SK-N-SH treated with all-trans-retinoic acid at 6 μM for 48 hours (cell line): ENCODE measurements around the gene DRAXIN.

Source experiments
- ATAC-seq: fragments of 200-7000 bp; cut with Tn5 transposase; 3 replicates; pipeline ENCODE4 v1.9.1; 2020; ENCODE audit warnings: mild to moderate bottlenecking, moderate library complexity
- BACH2 ChIP-seq: fragments of 250-450 bp; sonication (Bioruptor Pico); IDR thresholded peaks from 2 replicates; pipeline ENCODE4 v1.9.0; 2021; ENCODE audit warnings: mild to moderate bottlenecking, borderline replicate concordance
- CREB5 ChIP-seq: fragments of 250-450 bp; sonication (Bioruptor Pico); IDR thresholded peaks from 2 replicates; pipeline ENCODE4 v1.5.1; 2020; ENCODE audit warnings: low read depth, mild to moderate bottlenecking, moderate library complexity
- CSDC2 ChIP-seq: fragments of 250-450 bp; sonication (Bioruptor Pico); IDR thresholded peaks from 2 replicates; pipeline ENCODE4 v1.5.0; 2020; ENCODE audit warnings: mild to moderate bottlenecking, moderate library complexity
- GLIS3 ChIP-seq: fragments of 250-450 bp; sonication (Bioruptor Pico); IDR thresholded peaks from 2 replicates; pipeline ENCODE4 v1.5.0; 2020; ENCODE audit warnings: mild to moderate bottlenecking, moderate library complexity
- PPARA ChIP-seq: fragments of 250-450 bp; sonication (Bioruptor Pico); IDR thresholded peaks from 2 replicates; pipeline ENCODE4 v1.5.0; 2020; ENCODE audit warnings: mild to moderate bottlenecking, borderline replicate concordance
- RARB ChIP-seq: fragments of 250-450 bp; sonication (Bioruptor Pico); IDR thresholded peaks from 2 replicates; pipeline ENCODE4 v1.8.0; 2021; ENCODE audit warnings: mild to moderate bottlenecking, moderate library complexity
- SNAI2 ChIP-seq: fragments of 250-450 bp; sonication (Bioruptor Pico); IDR thresholded peaks from 2 replicates; pipeline ENCODE4 v1.5.0; 2020; ENCODE audit warnings: mild to moderate bottlenecking, moderate library complexity
- TCF4 ChIP-seq: fragments of 250-450 bp; sonication (Bioruptor Pico); IDR thresholded peaks from 2 replicates; pipeline ENCODE4 v1.8.0; 2021; ENCODE audit warnings: mild to moderate bottlenecking, moderate library complexity, borderline replicate concordance
- TOX ChIP-seq: fragments of 250-450 bp; sonication (Bioruptor Pico); IDR thresholded peaks from 2 replicates; pipeline ENCODE4 v1.8.0; 2021; ENCODE audit warnings: mild to moderate bottlenecking, moderate library complexity, borderline replicate concordance
- ZC3H10 ChIP-seq: fragments of 250-450 bp; sonication (Bioruptor Pico); IDR thresholded peaks from 2 replicates; pipeline ENCODE4 v1.5.1; 2021; ENCODE audit warnings: mild to moderate bottlenecking, moderate library complexity
- ZFP3 ChIP-seq: fragments of 250-450 bp; sonication (Bioruptor Pico); IDR thresholded peaks from 2 replicates; pipeline ENCODE4 v1.5.0; 2020; ENCODE audit warnings: mild to moderate bottlenecking, moderate library complexity
- ZFP30 ChIP-seq: fragments of 450-650 bp; formaldehyde crosslinking; IDR thresholded peaks from 2 replicates; pipeline ENCODE4 v1.5.0; 2022; ENCODE audit warnings: mild to moderate bottlenecking, moderate library complexity
- ZNF565 ChIP-seq: fragments of 450-650 bp; formaldehyde crosslinking; conservative IDR thresholded peaks from 2 replicates; pipeline ENCODE4 v1.5.0; 2020; ENCODE audit warnings: low read depth, mild to moderate bottlenecking, moderate library complexity
- ZNF70 ChIP-seq: fragments of 450-650 bp; formaldehyde crosslinking; IDR thresholded peaks from 2 replicates; pipeline ENCODE4 v1.5.0; 2020; ENCODE audit warnings: mild to moderate bottlenecking, moderate library complexity
- TF ChIP-seq, protein P1 (sequence below): fragments of 250-450 bp; sonication (Bioruptor Pico); IDR thresholded peaks from 2 replicates; pipeline ENCODE4 v1.5.1; 2021; ENCODE audit warnings: mild to moderate bottlenecking, moderate library complexity
- TF ChIP-seq, protein P2 (sequence below): fragments of 250-450 bp; sonication (Bioruptor Pico); IDR thresholded peaks from 2 replicates; pipeline ENCODE4 v1.8.0; 2021; ENCODE audit warnings: low read depth, mild to moderate bottlenecking, moderate library complexity, borderline replicate concordance
- TF ChIP-seq, protein P3 (sequence below): fragments of 250-450 bp; sonication (Bioruptor Pico); IDR thresholded peaks from 2 replicates; pipeline ENCODE4 v1.8.0; 2020; ENCODE audit warnings: mild to moderate bottlenecking, moderate library complexity, borderline replicate concordance
- TF ChIP-seq, protein P4 (sequence below): fragments of 250-450 bp; sonication (Bioruptor Pico); IDR thresholded peaks from 2 replicates; pipeline ENCODE4 v1.5.0; 2020; ENCODE audit warnings: mild to moderate bottlenecking, moderate library complexity

The DRAXIN gene

DNA sequence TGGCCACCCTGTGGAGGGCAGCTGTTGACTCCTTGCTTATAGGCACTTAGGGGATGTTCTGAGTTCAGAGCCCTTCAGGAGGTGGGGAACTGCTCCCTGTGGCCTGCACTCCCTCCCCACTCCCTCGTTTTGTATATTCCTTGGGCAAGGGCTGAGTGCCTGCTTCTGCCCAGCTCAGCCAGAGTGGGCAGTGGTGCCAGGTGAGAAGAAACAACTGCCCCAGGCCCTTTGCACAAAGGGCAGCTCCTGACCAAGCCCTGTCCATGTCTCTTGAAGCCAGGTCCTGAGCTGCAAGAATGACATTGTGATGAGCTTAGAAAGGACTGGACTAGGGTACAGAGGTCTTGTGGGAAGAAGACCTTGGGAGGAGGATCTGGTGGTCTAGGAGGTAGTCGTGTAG, 46.6 kb downstream of the DRAXIN start:
- no peak for ATAC-seq

GRCh38 chr1:11738783-11739182, 47.3 kb downstream of the DRAXIN start:
- TF ChIP-seq, protein P1, sequence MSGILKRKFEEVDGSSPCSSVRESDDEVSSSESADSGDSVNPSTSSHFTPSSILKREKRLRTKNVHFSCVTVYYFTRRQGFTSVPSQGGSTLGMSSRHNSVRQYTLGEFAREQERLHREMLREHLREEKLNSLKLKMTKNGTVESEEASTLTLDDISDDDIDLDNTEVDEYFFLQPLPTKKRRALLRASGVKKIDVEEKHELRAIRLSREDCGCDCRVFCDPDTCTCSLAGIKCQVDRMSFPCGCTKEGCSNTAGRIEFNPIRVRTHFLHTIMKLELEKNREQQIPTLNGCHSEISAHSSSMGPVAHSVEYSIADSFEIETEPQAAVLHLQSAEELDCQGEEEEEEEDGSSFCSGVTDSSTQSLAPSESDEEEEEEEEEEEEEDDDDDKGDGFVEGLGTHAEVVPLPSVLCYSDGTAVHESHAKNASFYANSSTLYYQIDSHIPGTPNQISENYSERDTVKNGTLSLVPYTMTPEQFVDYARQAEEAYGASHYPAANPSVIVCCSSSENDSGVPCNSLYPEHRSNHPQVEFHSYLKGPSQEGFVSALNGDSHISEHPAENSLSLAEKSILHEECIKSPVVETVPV (CRISPR knock-in tag): no peak
- TF ChIP-seq BACH2 (CRISPR knock-in tag) (no peak), CSDC2 (CRISPR knock-in tag) (no peak), ZNF70 (CRISPR knock-in tag) (no peak), PPARA (CRISPR knock-in tag) (no peak), ZNF565 (no peak), CREB5 (CRISPR knock-in tag) (no peak), ZFP3 (CRISPR knock-in tag) (no peak), ZC3H10 (no peak), TCF4 (CRISPR knock-in tag) (no peak), ZFP30 (CRISPR knock-in tag) (no peak)
- TF ChIP-seq, protein P2, sequence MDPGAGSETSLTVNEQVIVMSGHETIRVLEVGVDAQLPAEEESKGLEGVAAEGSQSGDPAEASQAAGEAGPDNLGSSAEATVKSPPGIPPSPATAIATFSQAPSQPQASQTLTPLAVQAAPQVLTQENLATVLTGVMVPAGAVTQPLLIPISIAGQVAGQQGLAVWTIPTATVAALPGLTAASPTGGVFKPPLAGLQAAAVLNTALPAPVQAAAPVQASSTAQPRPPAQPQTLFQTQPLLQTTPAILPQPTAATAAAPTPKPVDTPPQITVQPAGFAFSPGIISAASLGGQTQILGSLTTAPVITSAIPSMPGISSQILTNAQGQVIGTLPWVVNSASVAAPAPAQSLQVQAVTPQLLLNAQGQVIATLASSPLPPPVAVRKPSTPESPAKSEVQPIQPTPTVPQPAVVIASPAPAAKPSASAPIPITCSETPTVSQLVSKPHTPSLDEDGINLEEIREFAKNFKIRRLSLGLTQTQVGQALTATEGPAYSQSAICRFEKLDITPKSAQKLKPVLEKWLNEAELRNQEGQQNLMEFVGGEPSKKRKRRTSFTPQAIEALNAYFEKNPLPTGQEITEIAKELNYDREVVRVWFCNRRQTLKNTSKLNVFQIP: no peak
- ATAC-seq: no peak

More for the DNA sequence above, 46.6 kb downstream of the DRAXIN start:
- no peak for TF ChIP-seq ZNF565
- TF ChIP-seq, protein P3, sequence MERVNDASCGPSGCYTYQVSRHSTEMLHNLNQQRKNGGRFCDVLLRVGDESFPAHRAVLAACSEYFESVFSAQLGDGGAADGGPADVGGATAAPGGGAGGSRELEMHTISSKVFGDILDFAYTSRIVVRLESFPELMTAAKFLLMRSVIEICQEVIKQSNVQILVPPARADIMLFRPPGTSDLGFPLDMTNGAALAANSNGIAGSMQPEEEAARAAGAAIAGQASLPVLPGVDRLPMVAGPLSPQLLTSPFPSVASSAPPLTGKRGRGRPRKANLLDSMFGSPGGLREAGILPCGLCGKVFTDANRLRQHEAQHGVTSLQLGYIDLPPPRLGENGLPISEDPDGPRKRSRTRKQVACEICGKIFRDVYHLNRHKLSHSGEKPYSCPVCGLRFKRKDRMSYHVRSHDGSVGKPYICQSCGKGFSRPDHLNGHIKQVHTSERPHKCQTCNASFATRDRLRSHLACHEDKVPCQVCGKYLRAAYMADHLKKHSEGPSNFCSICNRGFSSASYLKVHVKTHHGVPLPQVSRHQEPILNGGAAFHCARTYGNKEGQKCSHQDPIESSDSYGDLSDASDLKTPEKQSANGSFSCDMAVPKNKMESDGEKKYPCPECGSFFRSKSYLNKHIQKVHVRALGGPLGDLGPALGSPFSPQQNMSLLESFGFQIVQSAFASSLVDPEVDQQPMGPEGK (CRISPR knock-in tag): no peak
- no peak for TF ChIP-seq SNAI2 (CRISPR knock-in tag)
- no peak for TF ChIP-seq CREB5 (CRISPR knock-in tag)
- no peak for TF ChIP-seq TCF4 (CRISPR knock-in tag)
- TF ChIP-seq ZNF70 (CRISPR knock-in tag): no peak
- no peak for TF ChIP-seq BACH2 (CRISPR knock-in tag)
- TF ChIP-seq RARB (CRISPR knock-in tag): no peak
- TF ChIP-seq TOX (CRISPR knock-in tag): no peak
- TF ChIP-seq GLIS3 (CRISPR knock-in tag): no peak
- TF ChIP-seq CSDC2 (CRISPR knock-in tag): no peak
- TF ChIP-seq, protein P1 (CRISPR knock-in tag): no peak
- TF ChIP-seq, protein P2: no peak
- TF ChIP-seq, protein P4, sequence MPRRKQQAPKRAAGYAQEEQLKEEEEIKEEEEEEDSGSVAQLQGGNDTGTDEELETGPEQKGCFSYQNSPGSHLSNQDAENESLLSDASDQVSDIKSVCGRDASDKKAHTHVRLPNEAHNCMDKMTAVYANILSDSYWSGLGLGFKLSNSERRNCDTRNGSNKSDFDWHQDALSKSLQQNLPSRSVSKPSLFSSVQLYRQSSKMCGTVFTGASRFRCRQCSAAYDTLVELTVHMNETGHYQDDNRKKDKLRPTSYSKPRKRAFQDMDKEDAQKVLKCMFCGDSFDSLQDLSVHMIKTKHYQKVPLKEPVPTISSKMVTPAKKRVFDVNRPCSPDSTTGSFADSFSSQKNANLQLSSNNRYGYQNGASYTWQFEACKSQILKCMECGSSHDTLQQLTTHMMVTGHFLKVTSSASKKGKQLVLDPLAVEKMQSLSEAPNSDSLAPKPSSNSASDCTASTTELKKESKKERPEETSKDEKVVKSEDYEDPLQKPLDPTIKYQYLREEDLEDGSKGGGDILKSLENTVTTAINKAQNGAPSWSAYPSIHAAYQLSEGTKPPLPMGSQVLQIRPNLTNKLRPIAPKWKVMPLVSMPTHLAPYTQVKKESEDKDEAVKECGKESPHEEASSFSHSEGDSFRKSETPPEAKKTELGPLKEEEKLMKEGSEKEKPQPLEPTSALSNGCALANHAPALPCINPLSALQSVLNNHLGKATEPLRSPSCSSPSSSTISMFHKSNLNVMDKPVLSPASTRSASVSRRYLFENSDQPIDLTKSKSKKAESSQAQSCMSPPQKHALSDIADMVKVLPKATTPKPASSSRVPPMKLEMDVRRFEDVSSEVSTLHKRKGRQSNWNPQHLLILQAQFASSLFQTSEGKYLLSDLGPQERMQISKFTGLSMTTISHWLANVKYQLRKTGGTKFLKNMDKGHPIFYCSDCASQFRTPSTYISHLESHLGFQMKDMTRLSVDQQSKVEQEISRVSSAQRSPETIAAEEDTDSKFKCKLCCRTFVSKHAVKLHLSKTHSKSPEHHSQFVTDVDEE (CRISPR knock-in tag): no peak
- TF ChIP-seq, all 23 proteins: peak for 0
